ENCODE measurements around the gene ACYP2.

Gene ACYP2

DNA sequence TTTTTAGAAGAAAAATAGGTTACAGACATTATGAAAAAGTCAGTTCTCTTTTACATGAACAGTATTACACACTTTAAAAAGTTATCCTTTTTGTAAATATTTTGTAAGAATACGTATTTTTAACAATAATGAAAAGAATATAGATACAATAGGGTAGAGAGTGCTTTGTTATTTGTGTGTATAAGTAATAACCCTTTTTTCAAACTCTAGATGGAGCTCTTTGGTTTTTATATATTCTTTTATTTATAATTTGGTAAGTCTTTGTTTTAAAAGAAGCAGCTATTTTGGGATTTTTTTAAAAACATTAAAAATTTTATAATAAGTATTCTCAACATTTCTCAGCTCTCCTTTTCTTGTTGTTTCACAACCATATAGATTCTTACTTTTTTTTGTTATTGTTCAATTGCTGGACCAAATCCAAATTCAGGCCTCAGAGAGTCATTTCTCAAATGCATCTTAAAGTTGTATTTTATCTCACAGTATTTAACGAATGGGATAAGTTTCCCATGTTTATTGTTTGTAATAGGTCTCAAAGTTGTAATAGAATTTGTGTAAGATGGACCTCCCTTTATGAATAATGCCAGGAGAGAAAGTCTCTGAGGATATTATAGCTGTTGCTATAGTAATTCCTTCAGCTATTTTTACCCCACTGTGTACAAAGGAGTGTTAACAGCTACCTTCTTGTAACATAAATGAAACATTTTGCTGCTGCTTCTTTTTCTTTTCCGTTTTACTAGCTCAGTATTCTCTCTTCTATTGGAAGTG, 46.4 kb downstream of the ACYP2 start:
- no peak for DNase-seq (ENCODE audit: low read depth)

- no peak for DNase-seq (ENCODE audit: low read depth)
Observed at GRCh38 chr2:54164106-54164505, 48.7 kb downstream of the ACYP2 start.

DNA sequence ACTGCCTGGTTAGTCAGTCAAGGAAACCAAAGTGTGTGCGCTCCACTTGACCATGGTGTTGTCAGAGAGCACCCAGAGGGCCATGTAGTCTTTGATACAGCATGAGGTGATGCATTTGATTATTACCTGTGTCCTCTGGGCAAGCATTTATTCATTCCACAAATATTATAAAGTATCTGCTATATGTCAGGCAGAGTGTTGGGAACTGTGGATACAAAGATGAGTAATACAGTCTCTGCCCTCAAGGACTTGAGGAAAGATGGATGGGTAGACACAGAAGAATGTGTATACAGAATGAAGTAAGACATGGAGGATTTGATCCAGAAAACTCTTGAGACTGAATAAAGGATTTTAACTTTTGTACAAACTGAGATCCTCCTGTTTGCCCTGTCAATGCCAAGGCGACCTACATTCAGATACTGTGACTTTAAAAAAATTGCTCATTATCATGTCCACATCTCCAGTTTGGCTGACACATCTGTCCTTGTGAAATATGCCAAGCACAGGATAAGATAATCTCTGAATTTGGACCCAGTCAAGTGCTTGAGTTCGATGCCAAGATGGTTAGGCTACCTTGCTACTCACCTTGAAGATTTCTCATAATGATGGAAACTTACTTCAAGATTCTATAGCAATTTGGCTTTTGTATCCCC, 50.8 kb downstream of the ACYP2 start:
- DNase-seq (ENCODE audit: low read depth), result no peak

DNA sequence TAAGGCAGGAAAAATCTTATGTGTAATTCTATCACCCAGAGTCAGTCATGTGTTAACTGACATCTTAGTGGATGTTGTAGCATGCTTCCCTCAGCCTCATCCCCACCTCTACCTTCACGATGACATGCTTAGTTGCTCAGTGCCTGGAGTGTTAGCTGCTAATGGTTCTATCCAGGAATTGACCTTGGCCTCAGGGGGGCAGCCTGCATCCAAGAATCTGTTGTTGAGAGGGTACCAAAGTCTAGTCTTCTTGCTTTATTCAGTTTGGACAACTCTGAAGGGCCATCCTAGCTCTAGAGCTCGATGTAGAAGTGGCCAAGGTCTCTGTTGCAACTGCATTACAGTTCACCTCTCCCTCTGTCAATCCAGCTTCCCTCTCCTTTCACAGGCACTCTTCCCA, 61.2 kb downstream of the ACYP2 start:
- DNase-seq (ENCODE audit: low read depth), result no peak

GRCh38 chr2:54183281-54183680, 67.9 kb downstream of the ACYP2 start:
- DNase-seq (ENCODE audit: low read depth), result no peak

- DNase-seq (ENCODE audit: low read depth), result no peak
Observed at GRCh38 chr2:54183972-54184371, 68.6 kb downstream of the ACYP2 start.

GRCh38 chr2:54185105-54185504, 69.7 kb downstream of the ACYP2 start:
- DNase-seq (ENCODE audit: low read depth), result no peak

DNA sequence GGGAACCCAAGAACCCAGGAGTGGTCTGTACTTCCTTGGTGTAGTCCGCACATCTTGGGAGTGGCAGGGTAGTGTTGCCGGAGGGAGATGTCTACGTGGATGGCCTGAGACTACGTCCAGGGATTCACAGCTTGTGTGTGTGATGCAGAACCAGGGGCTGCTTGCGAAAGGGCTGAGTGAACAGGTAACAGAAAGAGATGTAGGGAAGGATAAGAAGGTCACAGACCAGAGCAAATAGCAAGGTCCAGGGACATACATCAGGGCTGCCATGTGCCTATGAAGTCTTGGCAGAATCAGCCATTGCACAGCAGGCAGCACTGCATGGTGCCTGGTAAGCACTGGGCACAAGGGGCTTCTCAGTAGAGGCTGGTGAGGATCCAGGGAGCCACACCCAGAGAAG, 71.9 kb downstream of the ACYP2 start:
- DNase-seq (ENCODE audit: low read depth), result no peak

- no peak for DNase-seq (ENCODE audit: low read depth)
Observed at GRCh38 chr2:54189539-54189938, 74.1 kb downstream of the ACYP2 start.

- no peak for DNase-seq (ENCODE audit: low read depth)
Observed at GRCh38 chr2:54191361-54192135, 76.1 kb downstream of the ACYP2 start.

DNA sequence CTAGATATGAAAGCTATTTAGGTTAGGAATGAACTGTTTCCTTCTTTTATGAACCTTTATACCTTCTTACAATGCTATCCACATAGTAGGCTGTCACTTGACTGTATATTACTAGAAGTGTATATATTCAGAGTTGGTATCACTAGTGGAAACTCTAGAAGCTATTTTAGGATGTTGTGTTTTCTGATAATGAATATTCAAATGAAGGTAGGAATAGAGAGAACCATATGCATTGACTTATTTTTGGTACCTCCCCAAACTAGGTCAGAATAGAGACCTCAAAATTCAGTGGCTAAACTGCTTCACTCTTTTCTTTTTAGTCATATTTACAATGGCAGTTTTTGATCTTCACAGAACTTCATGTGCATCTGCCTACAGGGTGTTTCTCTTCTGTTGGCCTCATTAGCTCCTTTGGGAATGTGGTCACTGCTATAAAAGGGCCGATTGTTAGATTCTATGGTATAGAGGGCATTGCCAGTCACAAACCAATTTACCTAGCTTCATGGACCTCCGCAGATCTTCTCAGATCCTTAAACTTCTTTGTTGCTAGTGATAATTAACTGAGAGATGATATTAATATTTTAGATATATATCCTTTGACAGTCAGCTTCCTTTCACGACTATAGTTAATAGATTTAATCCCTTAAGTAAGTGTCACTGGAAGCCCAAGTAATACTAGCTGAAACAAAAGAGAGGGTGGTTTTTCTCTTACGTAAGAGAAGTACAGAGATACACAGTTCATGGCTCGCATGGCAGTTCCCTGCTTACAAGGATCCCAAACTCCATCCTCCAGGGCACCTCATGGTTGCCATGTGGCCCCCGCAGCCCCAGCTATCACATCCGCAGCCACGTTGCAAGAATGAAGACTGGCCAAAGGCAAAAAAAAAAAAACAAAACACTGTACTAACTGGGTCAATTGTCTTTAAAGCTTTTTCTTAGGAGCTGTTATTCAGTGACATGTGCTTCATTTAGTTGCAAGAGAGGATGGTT, 79.6 kb downstream of the ACYP2 start:
- no peak for DNase-seq (ENCODE audit: low read depth)

GRCh38 chr2:54196646-54197045, 81.2 kb downstream of the ACYP2 start:
- no peak for DNase-seq (ENCODE audit: low read depth)

GRCh38 chr2:54204476-54204875, 89.1 kb downstream of the ACYP2 start:
- DNase-seq (ENCODE audit: low read depth), result no peak

DNA sequence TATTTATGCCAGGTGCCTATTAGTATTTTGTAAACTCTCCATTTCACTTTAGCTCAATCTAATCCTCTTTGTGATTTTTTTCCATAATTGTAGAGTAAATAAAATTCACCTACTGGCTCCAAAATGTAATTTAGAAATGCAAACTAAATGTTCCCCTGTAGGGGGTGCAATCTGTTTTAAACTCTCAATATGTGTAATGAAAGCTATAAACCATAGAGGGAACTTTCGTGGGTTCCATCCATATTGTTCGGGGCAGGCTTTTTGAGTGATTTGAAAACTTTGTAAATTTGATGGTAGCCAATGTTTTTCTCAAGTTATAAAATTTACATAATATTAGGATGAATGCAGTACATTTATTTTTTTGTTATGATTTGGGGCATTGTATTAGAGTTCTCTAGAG, 91.2 kb downstream of the ACYP2 start:
- no peak for DNase-seq (ENCODE audit: low read depth)

DNA sequence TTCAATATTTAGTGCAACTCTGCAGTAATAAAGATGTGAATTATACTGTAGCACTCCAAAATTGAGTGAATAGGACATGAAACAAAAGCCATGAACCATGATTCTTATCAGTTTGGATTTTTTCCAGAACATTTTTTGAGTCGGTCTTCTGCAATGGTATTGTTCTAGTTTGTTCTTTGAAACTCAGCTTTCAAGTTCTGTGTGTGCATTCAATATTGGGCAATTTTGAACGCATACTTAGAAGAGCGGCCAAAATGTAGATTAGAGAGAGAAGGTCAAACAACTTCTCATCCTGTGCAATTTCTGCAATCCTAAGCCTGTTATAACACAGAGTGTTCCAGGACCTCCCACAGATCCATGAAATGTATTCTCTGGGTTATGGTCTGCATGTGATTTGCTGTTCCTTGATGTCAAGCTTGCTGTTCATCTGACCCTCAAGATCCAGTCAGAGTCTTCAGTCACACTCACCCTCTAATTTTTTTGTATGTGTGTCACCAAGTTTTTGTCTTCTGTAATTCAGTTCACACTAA, 92.3 kb downstream of the ACYP2 start:
- no peak for DNase-seq (ENCODE audit: low read depth)

GRCh38 chr2:54208364-54209240, 93.2 kb downstream of the ACYP2 start:
- no peak for DNase-seq (ENCODE audit: low read depth)

DNA sequence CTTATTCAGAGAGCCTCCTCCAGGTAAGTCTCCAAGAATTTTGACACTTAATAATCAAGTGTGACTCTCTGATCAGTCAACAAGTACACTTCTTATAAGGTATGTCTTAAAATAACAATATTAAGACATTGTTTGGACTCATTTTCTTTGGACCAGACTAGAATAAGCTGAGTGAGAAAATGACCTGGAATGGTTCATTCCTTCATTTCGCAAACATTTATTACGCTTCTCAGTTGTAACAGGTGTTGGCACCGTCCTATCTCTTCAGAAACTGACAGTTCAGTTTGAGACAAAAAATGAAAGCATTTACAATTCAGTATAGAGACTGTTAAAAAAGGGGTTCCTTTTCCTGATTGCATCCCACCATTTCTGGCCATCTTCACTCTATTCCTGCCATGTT, 94.0 kb downstream of the ACYP2 start:
- no peak for DNase-seq (ENCODE audit: low read depth)

GRCh38 chr2:54212456-54212855, 97.0 kb downstream of the ACYP2 start:
- no peak for DNase-seq (ENCODE audit: low read depth)

DNA sequence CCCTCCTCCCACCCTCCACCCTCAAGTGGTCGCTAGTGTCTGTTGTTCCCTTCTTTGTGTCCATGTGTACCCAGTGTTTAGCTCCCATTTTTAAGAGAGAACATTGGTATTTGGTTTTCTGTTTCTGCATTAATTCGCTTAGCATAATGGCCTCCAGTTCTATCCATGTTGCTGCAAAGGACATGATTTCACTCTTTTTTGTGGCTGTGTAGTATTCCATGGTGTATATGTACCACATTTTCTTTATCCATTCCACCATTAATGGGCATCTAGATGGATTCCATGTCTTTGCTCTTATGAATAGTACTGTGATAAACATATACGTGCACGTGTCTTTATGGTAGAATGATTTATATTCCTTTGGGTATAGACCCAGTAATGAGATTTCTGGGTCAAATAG, 97.7 kb downstream of the ACYP2 start:
- DNase-seq (ENCODE audit: low read depth), result no peak

DNA sequence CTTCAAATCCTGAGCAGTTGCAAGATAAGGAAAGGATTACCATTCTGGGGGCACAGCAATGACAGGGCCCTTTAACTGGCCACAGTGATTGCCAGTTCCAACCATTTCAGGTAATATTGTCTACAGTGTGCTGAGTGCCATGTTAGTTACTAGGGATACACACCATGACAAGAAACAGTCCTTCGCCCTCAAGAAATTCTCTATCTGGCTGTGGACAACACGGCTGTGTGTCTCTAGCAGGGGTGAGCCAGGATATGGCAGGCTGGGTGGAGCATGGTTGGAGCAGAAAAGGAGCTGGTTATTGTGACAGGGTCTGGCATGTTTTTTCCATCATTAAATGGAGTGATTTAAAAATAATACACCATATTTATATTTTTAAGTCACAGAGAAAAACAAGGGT, 109.6 kb downstream of the ACYP2 start:
- DNase-seq (ENCODE audit: low read depth), result no peak

DNA sequence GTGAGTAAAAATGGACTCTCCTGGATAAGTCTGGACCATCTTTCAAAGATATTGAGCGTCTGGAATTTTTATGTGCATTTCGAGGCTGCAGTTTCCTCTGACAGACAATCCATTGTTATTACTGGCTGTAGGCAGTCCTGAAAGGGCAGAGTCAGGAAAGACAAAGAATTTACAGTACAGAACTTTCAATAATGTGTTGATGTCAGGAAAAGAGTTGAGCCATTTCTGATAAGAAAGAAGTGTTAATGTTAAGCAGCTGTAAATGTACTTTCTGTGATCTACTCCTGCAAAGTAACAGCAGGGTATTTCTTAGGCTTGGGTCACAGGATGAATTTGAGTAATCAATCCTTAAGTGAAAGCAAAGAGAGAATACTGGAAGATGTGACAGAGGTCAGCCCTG, 110.8 kb downstream of the ACYP2 start:
- DNase-seq (ENCODE audit: low read depth), result no peak

Measured in stimulated activated CD8-positive, alpha-beta memory T cell treated with anti-CD3 and anti-CD28 coated beads, Interleukin-12 subunit alpha, Interleukin-12 subunit beta, amount 100 ng/mL, for 1 hour (primary cell).